ENCODE measurements around the gene ZDHHC3.
A peak's percentile ranks its signal among the peaks of the same experiment; 100 is the strongest.

ZDHHC3 gene

DNA sequence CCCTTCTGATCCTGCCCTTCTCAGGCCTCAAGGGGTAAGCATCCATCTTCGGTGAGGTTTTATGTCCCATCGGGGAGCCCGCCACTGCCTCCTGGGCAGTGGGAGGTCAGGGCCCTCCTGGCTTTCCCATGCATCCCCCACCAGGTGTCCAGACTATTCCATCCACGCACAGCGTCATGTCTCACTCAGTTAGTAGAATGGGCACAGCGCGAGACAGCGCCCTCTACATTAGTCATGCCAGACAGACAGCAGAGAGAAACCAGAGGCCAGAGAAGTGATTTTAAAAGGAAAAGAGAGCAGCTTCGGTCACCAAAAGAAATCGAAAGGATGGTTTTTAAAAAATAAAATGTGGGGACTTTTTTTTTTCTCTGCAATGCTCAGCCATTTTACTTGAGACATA lies 49.8 kb downstream of the ZDHHC3 start:
- no peak for DNase-seq

DNA sequence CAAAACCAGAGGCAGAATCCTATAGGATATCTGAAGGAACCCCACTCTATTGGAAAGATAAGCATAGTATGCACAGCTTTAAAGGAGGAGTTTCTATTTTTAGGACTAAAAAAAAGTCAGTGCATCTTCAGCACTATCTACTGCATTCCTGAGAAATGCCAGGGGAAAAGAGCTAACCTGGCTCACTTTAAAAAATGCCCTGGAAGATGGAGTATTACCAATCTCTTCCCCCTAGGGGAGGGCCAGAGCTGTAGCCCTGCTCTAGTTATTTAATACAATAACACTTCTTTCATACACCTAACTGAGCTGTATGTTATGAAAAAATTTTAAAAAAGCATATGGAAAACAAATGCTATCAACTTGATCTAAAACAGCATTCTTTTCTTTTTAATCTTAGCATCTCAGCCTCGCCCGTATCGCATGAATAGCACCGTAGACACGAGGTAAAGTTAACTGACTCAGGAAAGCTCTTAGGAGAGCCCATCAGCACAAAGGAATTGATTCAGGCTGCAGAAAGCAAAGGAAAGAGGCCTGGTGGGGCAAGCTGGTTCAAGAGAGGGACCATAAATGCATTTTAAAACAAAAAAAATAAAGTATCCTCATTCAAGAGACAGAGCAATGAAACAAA lies 51.4 kb downstream of the ZDHHC3 start:
- no peak for DNase-seq

DNA sequence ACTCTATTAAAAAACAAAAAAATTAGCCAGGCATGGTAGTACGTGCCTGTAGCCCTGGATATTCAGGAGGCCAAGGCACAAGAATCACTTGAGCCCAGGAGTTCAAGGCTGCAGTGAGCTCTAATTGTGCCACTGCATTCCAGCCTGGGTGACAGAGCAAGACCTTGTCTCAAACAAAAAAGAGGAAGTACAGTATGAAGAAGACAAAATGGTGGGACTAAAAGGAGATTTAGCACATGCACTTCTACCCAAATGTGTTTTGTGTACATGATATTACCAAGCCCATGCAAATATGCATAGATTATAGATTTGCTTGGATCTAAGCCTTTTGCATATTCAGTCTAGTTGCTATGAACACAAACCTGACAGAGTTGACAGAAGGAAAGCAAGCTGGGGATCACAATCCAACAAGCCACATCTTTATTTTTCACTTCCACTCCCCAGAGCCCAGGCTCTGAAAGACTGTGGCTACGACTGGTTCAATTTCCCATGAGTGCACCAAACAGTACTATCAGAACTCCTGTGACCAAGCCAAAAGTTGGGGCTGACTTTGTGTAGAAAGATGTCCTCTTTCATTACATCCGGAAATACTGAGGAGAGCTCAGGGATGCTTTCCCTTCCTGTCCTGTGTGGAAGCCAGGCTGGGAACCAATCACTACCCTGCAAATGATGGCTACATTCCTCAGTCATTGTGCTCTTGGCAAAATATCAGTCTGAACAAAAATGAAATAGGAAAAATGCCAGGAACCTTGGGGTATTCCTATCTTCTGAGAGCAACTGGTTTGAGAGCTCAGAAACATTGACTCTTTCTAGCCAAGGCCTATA lies 52.1 kb downstream of the ZDHHC3 start:
- no peak for DNase-seq

DNA sequence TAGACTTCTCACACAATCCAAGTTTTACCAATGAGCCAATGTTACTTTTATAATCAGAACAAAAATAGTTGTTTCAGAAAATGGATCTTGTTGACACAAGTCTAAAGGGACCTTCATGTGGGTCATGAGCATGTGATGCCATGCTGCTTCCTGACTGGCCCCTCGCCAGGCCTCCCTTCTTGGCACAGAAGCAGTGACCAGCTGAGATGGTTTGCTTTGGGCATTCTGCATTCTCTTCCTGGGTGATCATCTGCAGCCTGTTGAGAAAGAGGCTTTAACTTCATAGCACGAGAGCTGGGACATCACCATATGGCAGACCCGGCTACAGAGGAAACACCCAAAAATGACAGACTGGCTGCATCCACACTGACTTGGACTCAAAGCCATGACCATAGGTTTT lies 55.9 kb downstream of the ZDHHC3 start:
- DNase-seq: no peak

DNA sequence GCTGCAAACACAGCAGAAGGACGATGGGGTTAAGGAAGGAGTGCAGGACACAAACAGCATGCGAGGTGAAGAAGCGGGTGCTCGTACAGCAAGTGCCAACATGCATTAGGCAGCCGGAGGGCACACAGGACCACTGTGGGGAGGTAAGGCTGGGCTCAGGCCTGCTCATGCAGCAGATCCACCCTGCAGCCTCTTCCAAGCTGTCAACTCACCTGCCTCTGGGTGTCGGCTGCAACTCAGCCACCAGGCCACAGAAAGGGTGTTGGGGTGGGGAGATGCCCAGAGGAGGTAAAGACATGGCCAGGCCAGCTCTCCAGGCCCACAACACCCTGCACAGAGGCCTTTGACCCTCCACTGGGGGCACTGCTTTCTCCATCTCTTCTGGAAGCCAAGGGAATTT lies 57.4 kb downstream of the ZDHHC3 start:
- DNase-seq: no peak

DNA sequence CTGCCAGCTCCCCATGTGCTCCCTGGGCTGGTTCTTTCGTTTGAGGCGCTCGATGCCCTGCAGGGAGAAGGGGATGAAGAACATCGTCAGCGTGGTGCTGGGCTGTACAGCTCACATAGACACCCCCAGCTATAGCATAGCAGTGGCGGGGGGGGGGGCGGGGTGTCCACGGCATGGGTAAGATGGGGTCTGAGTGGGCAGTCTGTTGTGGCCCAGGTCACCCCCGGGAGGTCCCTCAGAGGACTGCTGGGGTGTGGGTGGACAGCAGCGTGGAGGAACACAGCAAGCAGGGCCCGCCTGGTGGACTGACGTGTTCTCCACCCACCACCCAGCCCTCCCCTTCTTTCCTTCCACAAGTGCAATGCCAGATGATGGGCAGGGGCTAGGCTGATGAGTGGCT lies 57.9 kb downstream of the ZDHHC3 start:
- no peak for DNase-seq

DNA sequence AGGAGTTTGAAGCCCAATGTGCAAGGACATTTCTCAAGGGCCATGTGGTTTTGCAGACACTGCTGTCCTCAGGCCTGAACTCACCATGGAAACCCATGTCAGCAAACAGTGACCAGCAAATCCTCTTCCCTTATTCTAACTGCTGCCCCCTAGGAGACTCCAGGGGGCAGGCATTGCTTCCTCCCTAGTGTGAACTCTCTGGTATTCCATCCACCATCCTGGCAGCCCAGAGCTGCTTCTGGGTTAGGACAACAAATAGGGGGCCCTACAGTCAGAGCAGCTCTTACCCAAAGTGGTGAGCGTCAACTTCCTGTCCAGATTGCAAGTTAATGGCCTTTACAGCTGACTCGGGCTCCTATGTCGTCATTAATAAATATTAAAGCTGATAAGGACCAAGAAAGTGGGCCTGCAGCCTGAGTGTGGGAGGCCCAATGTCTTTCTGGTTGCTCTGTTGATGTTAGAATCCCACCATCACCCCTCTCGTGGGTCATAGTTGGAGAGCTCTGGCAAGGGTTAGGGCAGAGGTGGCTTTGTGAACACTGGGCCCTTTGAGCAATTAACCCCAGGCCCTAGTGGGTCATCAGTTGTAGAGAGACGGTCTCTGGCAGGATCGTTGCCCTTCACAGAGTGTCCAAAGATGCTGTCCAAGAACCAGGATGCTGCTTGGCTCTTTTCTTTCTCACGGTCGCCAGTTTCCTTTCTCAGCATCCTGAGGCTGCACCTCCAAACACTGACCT lies 60.1 kb downstream of the ZDHHC3 start:
- DNase-seq: no peak

DNA sequence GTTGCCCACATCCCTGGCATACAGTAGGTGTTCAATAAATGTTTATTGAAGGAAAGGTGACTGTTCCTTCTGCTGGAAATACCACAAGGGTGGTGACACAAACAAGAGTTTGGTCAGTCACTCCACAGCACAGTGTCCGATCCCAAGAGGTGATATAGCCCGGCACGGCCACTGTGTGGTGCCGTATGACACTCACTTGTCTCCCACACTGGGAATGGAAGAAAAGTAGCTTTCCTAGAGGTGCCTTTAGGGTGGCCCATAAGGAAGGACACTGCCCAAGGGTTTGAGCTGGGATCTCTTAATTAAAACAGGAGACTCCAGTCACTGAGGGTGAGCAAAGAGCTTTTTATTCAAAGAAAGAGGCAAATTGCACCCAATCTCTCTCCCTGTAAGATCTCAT lies 61.0 kb downstream of the ZDHHC3 start:
- DNase-seq: no peak

DNA sequence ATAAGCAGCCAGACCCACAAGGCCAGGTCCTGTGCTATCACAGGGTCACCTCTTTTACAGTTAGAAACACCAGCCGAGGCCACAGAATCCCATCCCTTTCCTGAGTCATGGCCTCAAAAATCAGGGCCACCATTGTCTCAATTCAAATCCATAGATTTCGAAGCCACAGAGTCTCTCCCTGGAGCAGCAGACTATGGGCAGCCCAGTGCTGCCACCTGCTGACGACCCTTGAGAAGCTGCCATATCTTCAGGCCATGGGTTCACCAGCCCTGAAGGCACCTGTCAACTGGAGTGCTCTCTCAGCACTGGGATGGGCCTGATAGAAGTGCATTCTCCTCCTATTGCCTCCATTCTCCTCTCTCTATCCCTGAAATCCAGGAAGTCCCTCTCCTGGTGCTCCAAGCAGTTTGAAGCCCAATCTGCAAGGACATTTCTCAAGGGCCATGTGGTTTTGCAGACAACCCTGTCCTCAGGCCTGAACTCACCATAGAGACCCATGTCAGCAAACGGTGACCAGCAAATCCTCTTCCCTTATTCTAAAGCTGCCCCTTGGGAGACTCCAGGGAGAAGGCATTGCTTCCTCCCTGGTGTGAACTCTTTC lies 62.0 kb downstream of the ZDHHC3 start:
- peak; percentile 19 for DNase-seq

DNA sequence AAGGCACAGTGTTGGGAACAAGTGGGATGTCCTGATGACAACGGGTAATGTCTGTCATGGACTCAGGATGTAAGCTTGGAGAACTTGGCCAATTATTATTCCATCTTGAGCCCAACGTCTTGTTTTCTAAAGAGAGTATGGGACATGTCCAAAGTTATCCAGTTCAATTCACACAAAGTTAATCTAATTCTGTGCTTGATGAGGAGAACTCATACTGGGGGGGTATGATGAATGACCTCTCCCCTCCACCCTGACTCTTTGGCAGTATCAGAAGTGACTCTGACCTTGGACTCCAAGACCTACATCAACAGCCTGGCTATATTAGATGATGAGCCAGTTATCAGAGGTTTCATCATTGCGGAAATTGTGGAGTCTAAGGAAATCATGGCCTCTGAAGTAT lies 65.3 kb downstream of the ZDHHC3 start:
- no peak for DNase-seq

DNA sequence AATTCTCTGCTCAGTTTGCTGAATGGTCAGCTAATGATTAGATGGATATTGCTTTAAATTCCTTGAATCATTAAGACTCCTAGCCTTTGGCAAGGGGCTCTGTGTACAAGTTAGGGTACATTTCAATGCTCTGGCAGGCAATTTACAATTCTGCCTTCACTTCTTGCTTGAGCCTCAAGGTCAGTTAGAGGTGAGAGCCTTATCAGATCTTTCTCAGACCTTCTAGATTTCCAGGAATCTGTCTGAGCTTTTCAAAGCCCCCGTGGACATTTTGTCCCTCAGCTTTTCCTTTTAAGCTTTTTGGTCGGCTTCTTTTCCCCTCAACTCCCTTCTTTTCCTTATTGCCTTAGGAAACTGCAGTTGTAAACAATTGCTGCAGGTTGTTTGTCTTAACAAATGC lies 66.9 kb downstream of the ZDHHC3 start:
- DNase-seq: no peak

DNA sequence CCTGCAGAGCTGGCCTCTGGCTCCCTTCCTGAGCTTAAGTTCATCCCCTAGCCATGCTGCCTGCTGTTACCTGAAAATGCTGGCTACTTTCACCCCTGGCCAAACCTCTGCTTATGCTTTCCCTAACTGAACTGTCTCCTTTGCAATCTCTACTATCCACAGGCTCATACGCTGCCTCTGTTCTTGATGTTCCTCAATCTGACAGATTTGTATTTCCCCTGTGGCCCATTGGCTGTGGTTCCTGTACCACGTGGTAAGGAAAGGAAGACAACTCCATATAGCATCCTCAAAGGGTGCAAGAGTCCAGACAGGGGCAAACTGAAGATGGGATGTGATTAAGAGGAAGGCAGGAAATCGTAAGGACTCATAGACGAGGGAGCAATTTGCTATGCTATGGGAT lies 68.4 kb downstream of the ZDHHC3 start:
- no peak for DNase-seq

DNA sequence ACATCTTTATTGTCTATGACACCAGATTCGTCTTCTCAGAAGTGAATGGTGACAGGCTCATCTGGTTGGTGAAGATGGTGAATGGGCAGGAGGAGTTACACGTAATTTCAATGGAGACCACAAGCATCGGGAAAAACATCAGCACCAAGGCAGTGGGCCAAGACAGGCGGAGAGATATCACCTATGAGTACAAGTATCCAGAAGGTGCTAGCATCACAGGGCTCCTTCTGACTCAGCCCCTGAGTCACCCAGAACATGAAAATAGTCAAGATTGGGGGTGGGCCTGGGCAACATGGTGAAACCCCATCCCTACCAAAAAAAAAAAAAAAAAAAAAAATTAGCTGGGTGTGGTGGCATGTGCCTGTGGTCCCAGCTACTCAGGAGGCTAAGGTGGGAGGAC lies 69.0 kb downstream of the ZDHHC3 start:
- DNase-seq: no peak

DNA sequence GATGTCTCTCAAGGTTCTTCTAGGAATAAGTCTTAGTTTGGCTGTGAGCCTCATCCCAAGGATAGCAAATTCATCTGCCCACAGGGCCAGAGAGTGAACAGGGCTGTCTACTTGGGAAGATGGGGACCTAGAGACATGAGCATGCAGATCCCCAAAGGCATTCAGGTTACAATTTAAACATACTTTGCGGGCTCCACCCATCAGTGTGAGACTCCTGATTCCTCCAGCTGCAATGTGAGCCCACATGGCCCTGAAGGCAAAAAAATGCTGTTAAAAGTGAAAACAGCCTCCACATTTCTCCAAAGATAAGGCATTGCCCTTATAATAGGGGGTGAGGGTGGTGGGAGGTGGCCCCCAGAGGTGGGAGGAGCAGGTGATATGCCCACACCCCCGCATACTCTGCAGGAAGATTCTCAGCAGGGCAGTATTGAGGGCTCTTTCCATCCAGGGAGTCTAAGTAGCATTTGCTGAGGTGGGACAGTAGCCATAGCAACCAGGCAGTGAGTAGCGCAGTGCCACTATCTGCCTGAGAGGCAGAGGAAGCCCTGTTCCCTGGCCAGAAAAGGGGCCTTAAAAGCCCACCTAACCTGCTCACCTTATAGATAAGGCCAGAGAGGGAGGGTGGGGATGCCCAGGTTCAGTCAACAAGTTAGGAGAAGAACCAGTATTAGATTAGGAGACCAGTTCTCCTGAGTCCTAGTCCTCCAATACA lies 70.4 kb downstream of the ZDHHC3 start:
- no peak for DNase-seq

DNA sequence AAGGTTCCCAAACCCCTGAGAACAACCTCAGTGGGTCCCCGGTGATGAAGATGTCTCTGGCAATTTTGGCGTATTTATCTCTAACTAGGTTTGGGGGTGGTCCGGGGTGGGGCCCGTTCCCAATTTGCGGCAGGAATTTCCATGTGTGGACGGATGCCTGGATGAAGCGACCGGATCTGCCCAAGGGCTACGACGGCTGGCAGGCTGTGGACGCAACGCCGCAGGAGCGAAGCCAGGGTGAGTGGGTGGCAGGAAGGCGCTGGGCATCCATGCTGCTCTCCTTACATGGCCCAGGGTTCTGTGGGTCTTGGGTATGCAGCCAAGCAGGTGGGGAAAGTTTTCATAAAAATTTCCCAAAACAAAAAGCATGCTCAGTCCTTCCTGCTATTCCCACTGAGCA lies 72.2 kb downstream of the ZDHHC3 start:
- no peak for DNase-seq

DNA sequence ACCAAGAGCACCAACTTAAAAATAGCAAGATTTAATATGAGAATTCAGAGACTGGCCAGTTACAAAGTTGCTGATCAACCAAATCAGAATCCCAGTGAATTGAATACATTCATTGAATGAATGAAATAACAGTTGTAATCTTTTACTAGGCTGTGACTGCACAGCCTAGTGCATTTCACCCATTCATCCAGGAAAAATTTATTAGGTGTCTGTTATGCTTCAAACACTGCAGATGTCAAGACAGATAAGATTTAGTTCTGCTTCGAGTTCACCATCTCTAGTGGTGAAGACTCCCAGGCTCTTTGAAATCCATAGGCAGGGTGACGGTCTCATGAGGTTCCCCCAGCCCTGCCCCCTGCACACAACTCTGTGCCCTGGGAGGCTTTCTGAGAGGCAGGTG lies 72.7 kb downstream of the ZDHHC3 start:
- DNase-seq: no peak

DNA sequence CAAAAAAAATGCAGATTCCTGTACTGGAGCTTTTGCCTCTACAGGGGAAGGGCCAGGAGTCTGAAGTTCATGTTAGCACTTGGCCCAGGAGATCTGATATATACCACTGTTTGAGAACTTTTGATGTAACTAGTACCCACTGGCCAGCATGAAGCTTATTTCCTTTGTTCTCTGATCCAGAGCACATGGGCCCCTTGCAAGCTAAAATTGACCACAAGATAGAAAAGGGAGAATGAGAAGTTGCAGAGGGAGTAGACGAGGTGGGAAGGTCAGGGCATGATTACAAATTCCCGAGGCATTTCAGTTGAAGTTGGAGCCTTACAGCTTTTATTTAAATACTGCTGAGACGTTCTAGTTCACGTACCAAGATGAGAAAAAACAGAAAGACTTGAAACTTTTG lies 73.3 kb downstream of the ZDHHC3 start:
- no peak for DNase-seq

DNA sequence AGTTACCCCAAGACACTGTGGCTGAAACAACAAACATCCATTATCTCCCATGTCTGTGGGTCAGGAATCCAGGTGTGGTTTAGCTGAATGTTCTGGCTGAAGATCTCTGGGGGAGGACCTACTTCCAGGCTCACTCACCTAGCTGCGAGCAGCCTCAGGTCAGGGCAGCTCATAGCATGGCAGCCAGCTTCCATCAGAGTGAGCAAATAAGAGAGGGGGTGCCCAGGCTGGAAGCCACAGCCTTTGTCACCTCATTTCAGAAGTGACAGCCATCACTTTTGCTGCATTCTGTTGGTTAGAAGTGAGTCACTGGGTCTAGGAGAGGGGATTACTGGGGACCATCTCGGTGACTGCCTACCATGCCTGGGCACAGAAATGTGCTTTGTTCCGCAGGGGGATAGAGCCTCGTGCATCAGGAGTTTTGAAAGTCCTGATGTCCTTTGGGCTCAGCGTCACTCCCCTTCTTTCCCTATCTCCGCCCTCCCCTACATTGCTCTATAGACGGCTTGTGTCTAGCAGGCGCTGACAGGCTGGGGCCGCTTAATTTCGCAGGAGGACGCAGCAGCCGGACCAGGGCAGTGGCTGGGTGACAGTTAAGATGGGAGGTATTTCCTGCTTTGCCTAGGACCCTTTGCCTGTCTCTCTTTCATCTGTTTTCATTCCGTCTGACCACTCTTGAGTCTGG lies 76.1 kb downstream of the ZDHHC3 start:
- DNase-seq: no peak

DNA sequence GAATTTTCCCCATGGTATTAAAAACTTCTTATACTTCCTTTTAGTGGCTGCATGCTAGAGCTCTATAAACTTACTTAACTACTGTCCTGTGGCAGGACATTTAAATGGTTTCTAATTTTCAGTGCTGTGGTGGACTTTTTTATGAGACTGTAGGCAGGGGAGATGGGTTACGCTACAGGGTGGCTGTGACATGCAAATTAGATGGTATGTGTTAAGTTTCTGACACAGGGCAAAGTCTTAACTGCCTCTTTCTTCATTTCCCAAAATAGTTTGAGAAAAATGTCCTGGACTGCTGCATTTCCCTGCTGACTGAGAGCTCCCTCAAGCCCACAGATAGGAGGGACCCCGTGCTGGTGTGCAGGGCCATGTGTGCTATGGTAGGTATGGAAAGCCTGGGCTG lies 79.5 kb downstream of the ZDHHC3 start:
- no peak for DNase-seq

DNA sequence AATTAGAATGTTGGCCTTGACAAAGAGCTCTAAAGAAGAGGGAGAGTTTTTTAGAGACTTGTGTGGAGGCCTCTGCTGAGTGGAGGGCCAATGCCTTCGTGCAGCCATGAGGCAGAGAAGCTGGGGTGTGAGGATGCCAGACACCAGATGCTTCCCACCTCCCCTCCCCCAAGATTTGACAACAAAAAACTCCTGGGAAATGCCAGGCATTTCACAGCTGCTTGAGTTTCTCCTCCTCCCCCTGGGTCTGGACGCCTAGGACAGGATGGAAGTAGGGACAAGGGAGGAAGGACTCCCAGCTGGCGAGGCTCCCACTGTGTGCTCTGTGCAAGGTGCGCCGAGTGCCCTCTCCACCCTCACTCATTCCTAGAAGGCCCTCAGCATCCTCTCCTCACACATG lies 81.5 kb downstream of the ZDHHC3 start:
- no peak for DNase-seq

DNA sequence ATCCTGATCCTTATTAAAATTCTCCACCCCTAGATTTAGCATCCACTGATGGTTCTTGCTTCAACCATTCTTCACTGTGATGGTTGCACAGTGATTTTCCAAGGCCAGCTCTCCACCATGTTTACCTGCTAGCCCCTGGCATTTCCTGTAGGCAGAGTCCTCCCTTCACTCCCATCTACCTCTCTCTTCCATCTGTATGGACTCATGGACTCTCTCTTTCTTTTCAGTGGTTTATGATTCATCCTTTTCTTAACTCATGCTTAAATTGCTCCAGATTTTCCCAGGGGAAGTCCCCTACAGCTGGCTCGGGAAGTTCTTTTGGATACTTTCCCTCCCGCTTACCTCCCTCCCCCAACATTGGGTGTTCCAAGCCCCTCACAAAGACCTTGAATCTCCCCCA lies 82.9 kb downstream of the ZDHHC3 start:
- DNase-seq: no peak

DNA sequence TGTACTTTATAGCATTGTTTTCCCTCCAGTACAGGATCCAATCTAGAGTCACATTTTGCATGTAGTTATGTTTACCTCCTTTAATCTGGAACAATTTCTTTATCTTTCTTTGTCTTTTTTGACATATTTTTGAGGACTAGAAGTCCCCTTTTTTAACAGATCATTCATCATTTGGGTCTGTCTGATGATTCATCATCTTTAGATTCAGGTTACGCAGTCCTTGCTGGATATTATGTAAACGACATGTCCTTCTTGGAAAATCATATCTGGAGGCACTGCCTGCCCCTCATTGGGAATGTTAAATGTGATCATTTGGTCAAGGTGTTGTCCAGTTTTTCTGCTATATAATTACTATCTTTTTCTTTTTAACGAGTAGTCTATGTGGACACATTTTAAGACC lies 83.3 kb downstream of the ZDHHC3 start:
- DNase-seq: no peak

DNA sequence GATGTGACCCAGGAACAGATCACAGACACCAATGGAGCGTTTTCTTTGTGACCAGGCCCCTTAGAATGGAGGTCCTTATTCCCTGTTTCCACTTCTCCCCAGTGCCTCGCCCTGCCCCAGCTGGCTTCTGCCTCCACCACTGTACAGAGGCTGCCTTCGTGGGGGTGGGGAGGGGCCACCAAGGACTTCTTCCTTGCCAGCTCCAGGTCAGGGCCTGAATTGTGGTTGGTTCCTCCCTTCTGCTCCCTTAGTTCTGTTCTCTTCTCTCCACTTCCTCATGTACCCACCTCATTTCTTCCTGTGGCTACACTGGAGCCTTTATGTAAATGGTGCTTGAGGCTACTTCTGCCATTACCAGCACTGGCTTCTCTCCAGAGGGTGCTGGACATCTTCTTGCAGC lies 85.1 kb downstream of the ZDHHC3 start:
- no peak for DNase-seq
